ENCODE data around the gene TLE4.

TLE4 gene

DNA sequence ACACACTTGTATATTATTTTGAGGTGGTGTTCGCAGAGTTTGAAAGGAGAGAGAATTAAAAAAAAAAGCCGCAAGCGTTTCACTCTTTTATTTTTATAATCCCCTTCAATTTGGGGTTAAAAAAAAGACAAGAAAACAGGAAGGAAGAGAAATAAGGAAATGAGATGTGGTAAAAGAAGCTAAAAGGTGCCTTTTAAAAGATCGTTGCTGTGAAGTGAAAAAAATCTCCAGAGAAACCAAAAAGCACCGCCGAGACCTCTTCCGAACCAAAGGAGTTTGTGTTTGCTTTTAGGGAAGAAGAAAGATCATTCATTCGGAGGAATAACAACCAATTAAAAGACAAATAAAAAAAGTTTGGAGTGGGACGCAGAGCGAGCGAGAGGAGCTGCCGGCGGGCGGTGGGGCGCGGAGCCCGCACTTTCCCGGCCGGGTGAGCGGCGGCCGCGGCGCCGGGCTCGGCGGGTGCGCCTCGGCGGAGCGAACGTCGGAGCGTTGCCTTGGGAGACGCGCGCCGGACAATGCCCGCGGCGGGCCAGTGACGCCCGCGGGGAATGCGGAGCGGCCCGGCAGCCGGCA, 355 bp downstream of the TLE4 start:
- DNase-seq = peak in 2 of 3 donors; percentile 58 to 59

DNA sequence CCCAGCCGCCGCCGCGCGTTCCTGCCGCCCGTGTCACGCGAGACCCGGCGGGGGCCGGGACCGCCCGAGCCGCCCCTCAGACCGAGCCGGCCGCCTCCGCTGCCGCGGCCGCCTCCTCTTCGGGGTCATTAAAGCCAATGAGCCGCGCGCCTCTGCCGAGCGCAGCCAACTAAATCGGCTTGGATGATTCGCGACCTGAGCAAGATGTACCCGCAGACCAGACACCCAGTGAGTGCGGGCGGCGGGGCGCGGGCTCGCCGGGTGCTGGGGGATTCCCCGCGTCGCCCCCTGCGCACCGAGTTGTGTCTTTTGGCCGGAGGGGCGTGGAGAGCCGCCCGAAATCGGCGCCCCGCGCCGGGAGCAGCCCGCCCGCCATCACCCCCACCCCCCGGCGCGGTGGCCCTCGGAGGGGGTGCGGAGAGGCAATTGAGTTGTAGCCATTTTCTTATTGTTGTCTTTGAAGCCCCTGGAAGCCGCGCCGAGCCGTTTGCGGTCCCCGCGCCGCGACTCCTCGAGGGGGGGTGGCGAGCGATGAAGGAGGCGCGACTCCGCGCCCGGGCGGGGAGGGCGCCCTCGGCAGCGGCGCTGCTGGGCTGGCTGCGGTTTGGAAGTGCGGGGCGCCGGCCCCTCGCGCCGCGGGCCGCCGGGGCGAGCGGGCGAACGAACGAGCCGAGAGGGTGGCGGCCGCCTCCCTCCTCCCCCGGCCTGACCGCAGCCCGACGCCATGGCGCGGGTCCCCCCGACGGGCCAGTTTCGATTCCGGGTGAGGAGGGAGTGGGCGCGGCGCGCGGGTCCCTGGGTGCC, 1.0 kb downstream of the TLE4 start:
- peak; percentile 68 to 86 (median 73) for DNase-seq

DNA sequence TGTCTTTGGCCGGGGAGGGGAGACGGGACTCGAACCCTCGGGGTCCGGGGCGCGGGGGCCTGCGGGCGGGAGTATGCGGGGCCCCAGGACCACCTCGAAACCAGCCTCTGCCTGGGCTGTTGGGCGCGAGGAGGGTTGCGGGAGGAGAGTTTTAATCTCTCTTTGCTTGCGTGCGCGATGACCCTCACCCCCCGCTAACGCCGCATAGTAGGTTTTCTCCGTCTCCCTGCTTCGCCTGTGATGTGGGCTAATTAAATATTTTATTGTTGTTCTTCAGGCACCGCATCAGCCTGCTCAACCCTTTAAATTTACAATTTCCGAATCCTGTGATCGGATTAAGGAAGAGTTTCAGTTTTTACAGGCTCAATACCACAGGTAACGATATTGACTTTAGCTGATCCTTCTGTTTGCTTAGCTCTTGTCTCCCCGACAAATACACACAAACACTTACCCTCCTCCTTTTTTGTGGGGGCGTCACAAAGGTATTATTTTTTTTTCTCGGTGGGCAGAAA, 1.7 kb downstream of the TLE4 start:
- DNase-seq = no peak

DNA sequence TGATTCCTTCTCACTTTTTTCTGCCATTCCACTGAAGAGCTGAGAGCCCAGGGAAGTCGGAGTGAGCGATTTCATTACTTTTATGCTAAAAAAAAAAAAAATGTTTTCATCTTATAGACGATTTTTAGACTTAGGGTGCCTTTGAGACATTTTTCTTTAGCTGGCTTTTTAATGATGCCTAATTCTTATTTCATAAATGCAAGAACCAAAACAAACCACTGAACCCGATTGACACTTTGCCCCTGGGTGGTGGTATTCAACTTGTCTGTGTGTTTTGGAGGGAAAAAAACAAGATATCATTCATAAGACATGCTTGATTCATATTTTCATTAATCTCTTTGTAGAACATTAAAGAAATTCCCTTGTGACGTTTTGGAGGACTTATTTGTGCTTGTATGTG, 2.4 kb downstream of the TLE4 start:
- DNase-seq = no peak

DNA sequence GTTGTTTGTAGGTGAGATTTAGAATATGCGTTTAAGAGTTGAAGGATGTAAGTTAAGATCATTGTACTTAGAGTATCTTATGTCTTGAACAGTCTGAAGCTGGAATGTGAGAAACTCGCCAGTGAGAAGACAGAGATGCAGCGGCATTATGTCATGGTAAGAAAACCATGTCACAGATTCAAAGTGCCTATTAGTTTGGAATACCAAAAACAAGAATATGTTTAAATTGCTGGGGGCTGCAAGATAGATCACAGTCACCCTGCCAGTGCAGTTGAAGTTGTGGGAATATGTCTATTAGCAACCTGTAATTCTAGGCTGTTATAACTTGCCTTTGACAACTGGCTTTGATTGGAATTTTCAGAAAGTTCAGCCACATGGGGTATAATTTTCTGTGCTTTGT, 3.0 kb downstream of the TLE4 start:
- no peak for DNase-seq

DNA sequence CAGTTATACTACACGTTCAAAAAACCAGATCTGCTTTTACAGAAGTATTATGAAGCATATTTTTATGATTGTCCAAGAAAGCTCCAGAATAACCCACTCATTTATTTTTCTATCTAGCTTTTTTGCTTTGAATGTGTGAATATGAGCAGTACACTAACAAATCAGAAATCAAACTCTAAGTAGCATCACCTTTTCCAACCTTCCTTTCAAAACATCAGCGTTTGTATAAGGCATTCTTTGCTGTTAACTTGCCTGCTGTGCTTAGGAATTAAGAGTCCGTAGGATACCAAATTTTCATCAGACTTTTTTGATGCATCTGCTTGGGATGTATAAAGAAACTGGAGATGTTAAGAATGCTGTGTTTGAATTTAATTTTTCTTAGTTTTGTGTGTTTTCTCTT, 3.8 kb downstream of the TLE4 start:
- DNase-seq = no peak

DNA sequence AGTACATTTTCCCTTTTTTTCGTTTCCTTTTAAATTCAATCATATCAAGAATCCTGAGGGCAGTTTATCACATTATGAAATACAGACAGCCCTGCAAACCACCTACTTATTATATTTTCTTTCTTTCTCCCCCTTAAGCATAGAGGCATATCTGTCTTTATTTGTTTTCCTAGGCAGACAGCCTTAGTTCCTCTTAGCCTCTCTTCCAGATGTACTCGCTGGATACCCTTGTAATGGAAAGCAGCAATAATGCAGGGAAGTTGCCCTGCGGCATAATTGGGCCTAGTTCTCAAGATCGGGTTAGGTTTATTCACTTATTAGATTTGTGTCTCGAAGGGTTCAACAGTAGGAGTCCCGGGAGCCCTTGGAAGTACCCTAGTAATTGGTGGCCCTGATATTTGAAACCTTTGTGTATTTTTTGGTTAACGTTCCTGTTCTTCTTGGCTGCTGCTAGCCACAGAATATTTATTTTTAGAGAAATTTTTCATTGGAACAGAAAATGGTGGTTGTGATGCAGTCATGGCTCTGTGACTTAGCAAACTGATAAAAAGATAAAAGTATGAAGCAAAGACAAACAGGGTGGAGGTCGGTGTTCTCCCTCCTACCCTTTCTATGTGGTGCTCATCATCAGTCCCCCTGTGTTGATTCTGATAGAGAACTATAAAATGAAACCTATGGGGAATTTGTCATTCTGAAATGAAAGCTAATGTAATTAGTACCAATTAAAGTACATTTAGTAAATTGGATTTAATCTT, 6.4 kb downstream of the TLE4 start:
- DNase-seq = peak in 1 of 3 donors; percentile 9

DNA sequence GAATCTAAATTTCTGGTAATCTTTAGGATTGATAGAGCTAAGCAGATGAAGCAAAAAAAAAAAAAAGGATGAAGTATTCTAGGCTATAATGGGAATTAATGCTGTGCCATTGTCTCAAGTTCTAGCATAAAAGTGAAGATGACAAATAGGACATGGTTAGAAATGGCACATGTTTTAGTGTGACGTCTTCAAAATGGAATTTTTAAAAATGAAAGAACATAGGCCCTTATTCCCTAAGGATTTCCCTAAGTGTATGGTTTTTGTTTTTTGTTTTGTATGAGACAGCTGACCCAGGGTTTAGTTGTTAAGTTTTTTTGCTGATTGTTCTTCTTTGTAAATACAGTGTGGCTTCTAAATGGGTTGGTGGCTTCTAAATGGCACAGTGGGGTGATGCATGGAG, 7.1 kb downstream of the TLE4 start:
- no peak for DNase-seq

DNA sequence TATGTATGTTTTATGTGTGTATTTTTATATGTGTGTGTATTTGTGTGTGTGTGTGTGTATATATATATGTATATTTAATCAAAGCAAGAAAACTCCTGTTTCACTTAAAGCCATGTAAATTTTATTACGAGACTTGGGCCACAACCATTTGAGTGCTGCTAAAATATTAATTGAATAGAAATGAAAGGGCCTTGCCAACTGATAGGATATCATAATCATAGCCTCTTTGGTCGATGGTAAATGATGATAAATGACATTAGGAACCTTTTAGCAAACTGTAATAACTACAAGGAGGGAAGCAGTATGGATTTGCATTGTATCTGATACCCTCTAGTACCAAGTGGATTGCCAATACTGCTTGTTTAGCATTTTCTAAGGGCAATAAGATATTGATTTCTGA, 7.9 kb downstream of the TLE4 start:
- DNase-seq = no peak

DNA sequence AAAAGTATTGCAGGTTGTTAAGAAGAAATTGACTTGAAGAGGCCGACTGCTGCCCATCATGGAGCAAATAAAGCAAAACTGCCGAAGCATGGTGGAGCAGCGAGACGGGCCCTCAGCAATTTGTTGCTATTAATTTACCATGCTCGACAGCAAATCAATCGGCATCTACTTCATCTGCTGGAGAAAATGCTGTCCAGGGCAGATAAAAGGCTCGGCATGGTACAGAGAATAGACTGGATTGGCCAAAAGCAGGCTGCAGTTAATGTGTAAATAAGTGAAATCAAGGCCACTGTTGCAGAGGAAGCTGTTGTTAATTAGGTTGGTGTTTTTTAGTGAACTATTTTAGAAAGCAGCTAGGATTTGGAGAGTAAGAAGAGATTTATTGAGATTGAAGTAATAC, 8.3 kb downstream of the TLE4 start:
- DNase-seq = no peak

DNA sequence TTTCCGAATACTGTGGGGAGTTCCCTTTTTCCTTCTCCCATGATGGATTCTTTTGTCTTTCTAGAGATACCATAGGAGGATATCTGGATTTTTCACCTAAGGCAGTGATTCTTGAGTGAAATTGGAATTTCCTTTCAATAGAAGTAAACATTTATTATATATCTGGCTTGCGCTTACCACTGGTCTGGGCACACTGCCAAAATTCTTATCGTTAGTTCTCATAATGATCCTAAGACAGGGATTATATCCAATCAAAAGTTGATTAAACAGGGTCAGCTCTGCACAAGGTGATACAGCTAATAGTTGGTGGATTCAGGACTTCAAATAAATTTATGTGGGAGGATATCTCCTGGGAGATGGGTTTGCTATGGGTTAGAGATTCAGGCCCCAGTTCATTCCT, 9.6 kb downstream of the TLE4 start:
- peak in 1 of 3 donors; percentile 14 for DNase-seq

DNA sequence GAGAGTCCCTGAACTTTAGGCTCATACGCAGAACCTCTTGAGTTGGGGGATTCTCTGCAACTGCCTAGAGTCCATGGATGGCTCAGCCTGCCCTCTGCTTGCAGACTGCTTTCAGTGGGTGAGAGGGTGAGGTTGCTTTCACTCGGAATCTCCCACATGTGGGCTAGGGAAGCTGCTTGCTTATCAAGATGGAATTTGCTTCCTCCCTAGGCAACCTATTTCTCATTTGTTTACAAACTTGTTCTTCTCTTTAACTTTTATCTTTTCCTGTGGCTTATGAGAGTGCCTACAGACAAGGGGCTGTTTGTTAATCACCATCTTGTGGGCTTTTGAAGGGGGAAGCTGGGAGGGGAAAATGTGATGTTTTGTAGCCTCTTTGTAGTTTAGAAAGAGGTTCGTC, 10.0 kb downstream of the TLE4 start:
- DNase-seq = peak; percentile 61 to 73 (median 72)

DNA sequence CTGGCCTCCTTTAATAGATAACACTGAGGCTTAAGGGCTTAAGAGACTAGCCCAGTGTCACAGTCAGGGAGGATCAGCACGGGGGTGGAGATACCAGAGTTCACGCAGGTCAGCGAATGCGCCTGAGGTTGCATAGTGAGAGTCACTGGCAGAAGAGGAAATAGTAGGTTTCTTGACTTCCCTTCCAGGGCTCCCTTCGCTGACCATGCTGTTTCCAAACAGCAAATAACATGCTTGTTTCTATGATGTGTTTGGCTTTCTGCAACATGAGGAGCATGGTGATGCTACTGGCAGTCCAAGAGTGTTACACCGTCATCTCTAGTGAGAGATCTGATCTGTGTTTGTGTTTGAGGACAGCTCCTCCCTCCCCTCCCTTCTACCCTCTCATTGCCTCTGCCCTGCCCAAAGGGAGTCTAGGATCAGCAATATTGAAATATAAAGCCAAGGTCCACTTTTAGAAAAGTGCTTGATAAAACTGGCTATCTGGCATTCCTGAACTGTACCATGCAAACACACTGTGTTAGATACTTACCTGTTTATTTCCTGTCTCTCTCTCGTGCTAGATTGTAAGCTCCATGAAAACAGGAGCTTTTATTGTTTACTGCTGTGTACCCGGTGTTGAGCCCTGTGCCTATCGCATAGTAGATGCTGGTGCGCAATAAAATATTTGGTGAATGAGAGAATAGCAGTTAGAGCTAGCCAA, 12.3 kb downstream of the TLE4 start:
- peak; percentile 87 to 93 (median 92) for DNase-seq

DNA sequence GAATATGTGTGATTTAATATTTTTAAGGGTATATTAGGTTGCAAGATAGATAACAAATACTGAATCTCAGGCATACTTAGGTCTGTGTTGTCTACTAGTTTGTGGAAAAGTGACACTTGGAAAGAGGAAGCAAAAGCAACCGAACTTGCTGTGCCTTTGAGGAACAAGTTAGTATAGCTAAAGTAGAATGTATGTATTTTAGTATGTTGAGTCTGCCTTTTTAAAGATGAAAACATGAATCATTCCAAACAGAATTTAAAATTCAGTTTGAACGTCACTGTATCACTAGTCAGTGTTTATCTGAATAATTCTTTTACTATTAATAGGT, 12.9 kb downstream of the TLE4 start:
- DNase-seq = peak; percentile 45 to 71 (median 69)

DNA sequence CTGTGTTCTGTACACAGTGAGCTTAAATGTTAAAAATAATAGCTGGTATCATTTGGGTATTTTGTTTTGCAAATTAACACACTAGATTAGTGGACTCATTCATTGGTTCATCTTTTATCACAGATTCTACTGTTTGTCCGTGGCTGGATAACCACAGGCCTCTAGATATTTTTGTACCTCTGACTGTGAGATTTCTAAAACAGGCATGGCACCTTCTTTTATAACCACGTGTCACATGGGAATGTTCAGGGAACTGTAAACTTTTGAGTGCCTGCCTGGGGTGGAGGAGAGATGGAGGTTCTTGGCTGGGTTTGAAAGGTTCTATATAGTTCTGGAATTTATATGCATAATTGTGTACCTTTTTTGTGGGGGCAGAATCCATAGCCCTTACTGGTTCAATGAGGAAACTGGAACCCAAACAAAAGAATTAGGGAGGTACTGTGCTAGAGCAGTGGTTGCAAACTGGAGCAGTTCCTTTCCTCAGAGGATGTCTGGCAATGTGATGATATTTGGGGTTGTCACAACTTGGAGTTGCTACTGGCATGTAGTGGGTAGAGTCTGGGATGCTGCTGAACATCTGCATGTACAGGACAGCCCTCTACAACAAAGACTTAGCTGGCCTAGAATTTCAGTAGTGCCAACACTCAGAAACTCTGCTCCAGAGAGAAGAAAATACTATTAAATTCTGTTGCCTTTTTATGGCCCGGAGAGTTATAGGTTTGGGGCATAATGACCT, 16.9 kb downstream of the TLE4 start:
- no peak for DNase-seq

DNA sequence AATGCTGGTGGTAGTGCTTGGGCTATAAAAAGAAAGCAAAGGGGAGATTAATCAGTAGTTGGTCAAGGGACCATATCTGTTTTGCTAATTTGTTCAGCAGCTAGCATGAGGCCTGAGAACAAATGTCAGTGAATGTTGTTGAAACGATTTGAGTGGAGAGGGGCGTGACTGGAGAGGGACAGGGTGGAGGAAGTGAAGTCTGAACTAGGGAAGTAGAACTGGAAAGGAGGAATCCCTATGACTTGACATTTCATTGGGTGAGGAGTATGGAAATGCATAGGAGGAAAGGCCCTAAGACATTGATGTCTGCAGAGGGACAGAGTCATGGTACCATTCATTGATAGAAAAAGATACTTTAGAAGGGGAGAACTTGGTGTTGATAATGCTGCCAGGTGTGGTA, 19.7 kb downstream of the TLE4 start:
- DNase-seq = peak in 2 of 3 donors; percentile 28 to 38

DNA sequence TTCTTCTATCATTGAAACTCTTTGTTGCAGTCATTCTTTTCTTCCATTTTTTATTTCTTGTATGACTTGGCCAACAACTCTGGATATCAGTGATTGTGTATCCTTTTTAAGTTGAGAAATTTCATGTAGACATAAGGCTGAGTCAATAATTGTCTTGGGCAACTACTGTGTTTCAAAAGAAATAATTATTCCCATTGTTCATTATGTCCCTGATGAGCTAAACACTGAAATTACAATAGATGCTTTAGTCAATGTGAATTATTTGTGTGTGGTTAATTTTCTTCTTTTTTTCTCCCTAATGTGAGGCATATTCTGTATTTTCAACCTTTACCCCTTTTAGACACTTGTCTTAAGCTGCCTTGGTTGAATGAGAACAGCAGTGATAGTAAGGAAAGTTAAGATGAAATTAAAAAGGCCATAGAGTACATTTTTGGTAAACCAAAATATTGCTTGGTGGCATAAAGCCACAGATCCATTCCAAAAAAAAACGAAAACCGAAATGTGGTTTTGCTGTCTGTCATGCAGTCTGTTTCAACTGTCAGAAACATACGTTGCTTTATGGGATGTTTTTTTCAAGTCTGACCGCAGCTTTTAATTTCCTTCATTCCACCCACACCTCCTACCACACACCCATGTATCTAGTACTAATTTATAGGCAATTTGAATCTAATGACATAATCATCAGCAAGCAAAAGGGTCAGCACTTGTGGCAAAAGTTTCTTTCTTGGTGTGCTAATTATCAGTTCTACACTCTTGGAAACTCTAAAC, 21.1 kb downstream of the TLE4 start:
- DNase-seq = peak in 2 of 3 donors; percentile 36 to 47

DNA sequence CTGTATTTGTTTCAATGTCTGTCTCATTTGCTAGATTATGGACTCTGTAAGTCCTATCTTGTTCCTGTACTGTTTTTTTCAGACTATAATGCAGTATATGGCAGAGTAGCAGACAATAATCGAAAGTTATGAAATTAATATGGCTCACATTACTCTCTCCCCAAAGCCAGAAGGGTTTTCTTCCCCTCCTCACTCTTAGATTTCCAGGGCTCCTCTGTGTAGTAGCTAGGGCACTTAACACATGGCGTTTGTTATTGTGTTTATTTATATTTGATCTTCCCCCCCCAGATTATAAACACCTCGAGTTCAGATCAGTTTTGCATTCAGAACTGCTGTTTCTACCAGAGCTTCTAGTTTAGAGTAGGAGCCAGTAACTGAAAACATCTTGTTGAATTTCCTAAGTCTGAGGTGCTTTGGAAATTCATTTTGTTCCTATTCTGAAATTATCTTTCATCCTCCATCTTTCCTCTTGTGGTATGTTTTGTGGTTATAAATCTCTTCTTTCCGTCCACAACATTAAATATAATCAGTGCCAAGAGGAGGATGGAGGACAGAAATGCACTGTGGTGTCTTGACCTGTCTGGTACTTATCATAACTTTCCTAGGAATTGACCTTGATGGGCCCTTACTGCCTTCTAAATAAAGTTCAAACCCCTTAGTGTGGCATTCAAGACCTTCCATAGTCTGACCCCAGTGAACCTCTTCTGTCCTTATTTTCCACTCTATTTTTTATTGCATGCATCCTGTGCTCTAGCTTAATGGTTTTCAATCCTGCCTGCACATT, 27.0 kb downstream of the TLE4 start:
- no peak for DNase-seq

DNA sequence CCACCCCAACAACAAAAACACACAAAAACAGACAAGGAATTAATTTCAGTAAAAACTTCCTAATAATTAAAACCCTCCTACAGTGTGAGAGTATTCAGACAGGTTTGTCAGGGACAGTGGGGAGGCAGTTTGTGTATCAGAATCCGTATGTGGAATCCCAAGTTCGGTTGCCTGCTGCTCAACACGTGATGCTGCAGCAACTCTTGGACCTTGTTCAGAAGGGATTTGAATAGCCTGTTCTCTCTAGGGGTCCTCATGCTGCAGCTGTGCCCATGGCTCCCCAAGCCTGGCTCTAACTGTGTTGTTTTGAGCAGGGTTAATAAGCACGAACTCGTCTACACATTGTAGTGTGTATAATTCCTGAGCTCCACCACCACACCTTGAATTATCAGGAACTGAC, 28.7 kb downstream of the TLE4 start:
- no peak for DNase-seq

DNA sequence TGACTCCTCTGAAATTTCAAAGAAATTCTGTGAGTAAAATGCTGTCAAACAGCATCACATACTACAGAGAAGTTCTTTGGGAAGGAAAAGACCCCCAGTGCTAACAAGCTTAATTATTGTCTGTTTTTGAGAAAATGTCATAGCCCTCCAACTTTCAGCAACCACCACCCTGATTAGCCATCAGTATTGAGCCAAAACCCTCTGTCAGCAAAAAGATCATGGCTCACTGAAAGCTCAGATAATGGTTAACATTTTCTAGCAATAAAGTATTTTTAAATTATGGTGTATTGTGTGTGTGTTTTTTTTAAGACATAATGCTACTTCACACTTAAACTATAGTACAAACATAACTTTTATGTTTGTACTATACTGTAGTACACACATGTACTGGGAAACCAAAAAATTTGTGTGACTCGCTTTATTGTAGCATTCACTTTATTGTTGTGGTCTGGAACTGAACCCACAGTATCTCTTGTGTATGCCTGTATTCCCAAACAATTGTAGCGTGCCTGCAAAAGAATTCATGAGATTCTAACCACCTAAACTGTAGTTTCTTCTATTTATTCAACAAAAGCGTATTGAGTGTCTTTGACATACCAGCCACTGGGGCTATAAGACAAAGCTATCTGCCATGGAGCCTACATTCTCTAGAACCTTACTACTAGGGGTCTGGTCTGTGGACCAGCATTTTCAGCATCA, 31.6 kb downstream of the TLE4 start:
- no peak for DNase-seq
